ENCODE results near the gene TMEM219.
A peak's percentile ranks its signal among the peaks of the same experiment; 100 is the strongest.

TMEM219 gene

DNA sequence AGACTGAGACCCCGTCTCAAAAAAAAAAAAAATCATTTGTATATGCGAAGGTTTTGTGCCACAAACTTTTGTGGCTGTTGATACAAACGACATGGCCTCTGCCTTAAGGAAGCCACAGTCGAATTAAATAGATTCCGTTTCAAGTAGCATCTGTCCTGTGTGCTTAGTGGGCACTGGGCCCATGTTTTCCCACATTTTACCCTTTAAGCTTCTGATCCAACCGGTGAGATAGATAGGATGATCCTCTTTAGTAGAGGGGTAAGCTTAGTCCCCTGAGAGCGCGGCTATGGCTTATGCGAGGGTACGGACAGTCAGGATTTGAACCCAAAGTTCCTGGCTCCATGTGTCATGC lies 776 bp upstream of the TMEM219 start:
- H3F3A ChIP-seq (ENCODE audit: low read depth) = no peaks in the 10 kb centered on the region
- H3K4me1 ChIP-seq (ENCODE audit: insufficient read depth, low read length, poor library complexity, severe bottlenecking) = peaks cover 19% of the 10 kb centered on the region
- peak overlapping the region; percentile 93 for H2AFZ ChIP-seq (ENCODE audit: low read length)
- H3K79me2 ChIP-seq (ENCODE audit: insufficient read depth, low read length) = peaks cover 6% of the 10 kb centered on the region
- H3K4me2 ChIP-seq (ENCODE audit: low read depth, low read length, poor library complexity, severe bottlenecking) = peak overlapping the region; percentile 100
- no peaks in the 10 kb centered on the region for H3K27me3 ChIP-seq (ENCODE audit: insufficient read depth, low read length, poor library complexity, severe bottlenecking)
- peak overlapping the region; percentile 88 for H3K9ac ChIP-seq (ENCODE audit: low read depth, low read length, poor library complexity, severe bottlenecking)
- TF ChIP-seq EZH2phosphoT487 (IDR thresholded peaks at IDR 0.05; ENCODE audit: borderline replicate concordance) = no peak
- TF ChIP-seq, protein P1, sequence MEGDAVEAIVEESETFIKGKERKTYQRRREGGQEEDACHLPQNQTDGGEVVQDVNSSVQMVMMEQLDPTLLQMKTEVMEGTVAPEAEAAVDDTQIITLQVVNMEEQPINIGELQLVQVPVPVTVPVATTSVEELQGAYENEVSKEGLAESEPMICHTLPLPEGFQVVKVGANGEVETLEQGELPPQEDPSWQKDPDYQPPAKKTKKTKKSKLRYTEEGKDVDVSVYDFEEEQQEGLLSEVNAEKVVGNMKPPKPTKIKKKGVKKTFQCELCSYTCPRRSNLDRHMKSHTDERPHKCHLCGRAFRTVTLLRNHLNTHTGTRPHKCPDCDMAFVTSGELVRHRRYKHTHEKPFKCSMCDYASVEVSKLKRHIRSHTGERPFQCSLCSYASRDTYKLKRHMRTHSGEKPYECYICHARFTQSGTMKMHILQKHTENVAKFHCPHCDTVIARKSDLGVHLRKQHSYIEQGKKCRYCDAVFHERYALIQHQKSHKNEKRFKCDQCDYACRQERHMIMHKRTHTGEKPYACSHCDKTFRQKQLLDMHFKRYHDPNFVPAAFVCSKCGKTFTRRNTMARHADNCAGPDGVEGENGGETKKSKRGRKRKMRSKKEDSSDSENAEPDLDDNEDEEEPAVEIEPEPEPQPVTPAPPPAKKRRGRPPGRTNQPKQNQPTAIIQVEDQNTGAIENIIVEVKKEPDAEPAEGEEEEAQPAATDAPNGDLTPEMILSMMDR (conservative IDR thresholded peaks at IDR 0.05; ENCODE audit: low read length) = no peak
- no peaks in the 10 kb centered on the region for H4K20me1 ChIP-seq (ENCODE audit: insufficient read depth, low read length, poor library complexity, severe bottlenecking)
- no peaks in the 10 kb centered on the region for H3K9me3 ChIP-seq (ENCODE audit: insufficient read depth, low read depth, low read length)
- peak overlapping the region; percentile 85 for H3K4me3 ChIP-seq (ENCODE audit: low read length, poor library complexity, severe bottlenecking)
- H3K36me3 ChIP-seq (ENCODE audit: insufficient read depth, low read length) = no peaks in the 10 kb centered on the region
- H3K9me2 ChIP-seq (replicated peaks; ENCODE audit: low read depth, low read length) = no peaks in the 10 kb centered on the region

DNA sequence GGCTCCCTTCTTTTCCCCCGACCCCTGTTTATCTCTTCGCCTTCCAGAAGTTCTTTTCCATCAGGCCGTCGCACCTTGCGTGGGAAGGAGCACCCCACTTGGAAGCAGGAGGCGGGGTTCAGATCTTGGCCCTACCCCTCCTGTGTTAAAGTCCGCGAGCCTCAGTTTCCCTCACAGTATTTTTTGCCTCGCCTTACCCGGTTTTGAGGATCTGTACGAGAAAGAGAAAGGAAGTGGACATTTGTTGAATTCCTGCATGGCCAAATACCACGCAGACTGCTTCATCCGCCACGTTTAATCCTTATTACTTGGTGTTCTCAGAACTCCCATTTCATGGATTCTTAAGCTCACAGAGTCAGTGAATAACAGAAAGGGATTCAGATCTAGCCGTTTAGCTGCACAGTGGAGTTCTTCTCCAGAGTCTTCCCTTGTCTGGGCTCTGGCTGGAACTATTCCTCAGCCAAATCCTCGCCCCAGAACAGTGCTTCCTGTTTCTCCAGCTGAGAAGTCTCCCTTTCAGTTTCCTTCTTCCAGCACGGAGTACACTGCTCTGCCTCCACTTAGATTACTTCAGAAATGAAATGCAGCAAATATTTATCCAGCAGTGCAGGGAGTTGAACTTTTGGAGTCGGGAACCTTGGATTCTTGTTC lies 590 bp downstream of the TMEM219 start:
- Histone ChIP-seq H3K27me3 (ENCODE audit: insufficient read depth, low read length, poor library complexity, severe bottlenecking) (no peaks in the 10 kb centered on the region), H3K4me3 (ENCODE audit: low read length, poor library complexity, severe bottlenecking) (peak overlapping the region; percentile 85), H3K9me3 (ENCODE audit: insufficient read depth, low read depth, low read length) (no peaks in the 10 kb centered on the region), H4K20me1 (ENCODE audit: insufficient read depth, low read length, poor library complexity, severe bottlenecking) (no peaks in the 10 kb centered on the region), H3K4me1 (ENCODE audit: insufficient read depth, low read length, poor library complexity, severe bottlenecking) (peaks cover 19% of the 10 kb centered on the region), H3K9me2 (replicated peaks; ENCODE audit: low read depth, low read length) (no peaks in the 10 kb centered on the region), H3K4me2 (ENCODE audit: low read depth, low read length, poor library complexity, severe bottlenecking) (peak overlapping the region; percentile 100), H3K9ac (ENCODE audit: low read depth, low read length, poor library complexity, severe bottlenecking) (peak overlapping the region; percentile 88), H3K36me3 (ENCODE audit: insufficient read depth, low read length) (no peaks in the 10 kb centered on the region), H3K79me2 (ENCODE audit: insufficient read depth, low read length) (peaks cover 6% of the 10 kb centered on the region), H3F3A (ENCODE audit: low read depth) (no peaks in the 10 kb centered on the region), H2AFZ (ENCODE audit: low read length) (peak overlapping the region; percentile 69)
- TF ChIP-seq EZH2phosphoT487 (IDR thresholded peaks at IDR 0.05; ENCODE audit: borderline replicate concordance) = no peak
- TF ChIP-seq, protein P1 (conservative IDR thresholded peaks at IDR 0.05; ENCODE audit: low read length) = no peak

DNA sequence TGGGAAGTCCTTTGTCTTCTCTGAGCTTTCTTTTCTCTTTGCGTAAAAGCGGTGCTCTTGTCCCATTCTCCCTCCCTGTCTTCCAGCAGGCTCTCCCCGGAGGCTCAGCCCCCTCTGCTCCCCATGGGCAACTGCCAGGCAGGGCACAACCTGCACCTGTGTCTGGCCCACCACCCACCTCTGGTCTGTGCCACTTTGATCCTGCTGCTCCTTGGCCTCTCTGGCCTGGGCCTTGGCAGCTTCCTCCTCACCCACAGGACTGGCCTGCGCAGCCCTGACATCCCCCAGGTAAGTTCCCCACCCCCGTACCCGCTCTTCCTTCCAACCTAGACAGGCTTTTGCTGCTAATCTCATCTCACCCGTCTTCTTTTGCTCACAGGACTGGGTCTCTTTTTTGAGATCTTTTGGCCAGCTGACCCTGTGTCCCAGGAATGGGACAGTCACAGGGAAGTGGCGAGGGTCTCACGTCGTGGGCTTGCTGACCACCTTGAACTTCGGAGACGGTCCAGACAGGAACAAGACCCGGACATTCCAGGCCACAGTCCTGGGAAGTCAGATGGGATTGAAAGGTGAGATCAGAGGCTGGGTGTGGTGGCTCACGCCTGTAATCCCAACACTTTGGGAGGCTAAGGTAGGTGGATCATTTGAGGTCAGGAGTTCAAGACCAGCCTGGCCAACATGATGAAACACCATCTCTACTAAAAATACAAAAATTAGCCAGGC lies 1.3 kb downstream of the TMEM219 start:
- Histone ChIP-seq H3K4me1 (ENCODE audit: insufficient read depth, low read length, poor library complexity, severe bottlenecking) (peaks cover 19% of the 10 kb centered on the region), H3K9me3 (ENCODE audit: insufficient read depth, low read depth, low read length) (no peaks in the 10 kb centered on the region), H3K36me3 (ENCODE audit: insufficient read depth, low read length) (0 out of 2 replicates have a peak, but pooled peaks cover 3% of the 10 kb centered on the region), H3K9me2 (replicated peaks; ENCODE audit: low read depth, low read length) (no peaks in the 10 kb centered on the region), H3K79me2 (ENCODE audit: insufficient read depth, low read length) (peaks cover 6% of the 10 kb centered on the region), H3K27me3 (ENCODE audit: insufficient read depth, low read length, poor library complexity, severe bottlenecking) (no peaks in the 10 kb centered on the region), H3K9ac (ENCODE audit: low read depth, low read length, poor library complexity, severe bottlenecking) (peak overlapping the region; percentile 88), H3K4me2 (ENCODE audit: low read depth, low read length, poor library complexity, severe bottlenecking) (peak overlapping the region; percentile 100), H3K4me3 (ENCODE audit: low read length, poor library complexity, severe bottlenecking) (peak overlapping the region; percentile 85), H4K20me1 (ENCODE audit: insufficient read depth, low read length, poor library complexity, severe bottlenecking) (no peaks in the 10 kb centered on the region), H2AFZ (ENCODE audit: low read length) (no peak overlapping the region), H3F3A (ENCODE audit: low read depth) (no peaks in the 10 kb centered on the region)
- TF ChIP-seq, protein P1 (conservative IDR thresholded peaks at IDR 0.05; ENCODE audit: low read length) = no peak
- TF ChIP-seq EZH2phosphoT487 (IDR thresholded peaks at IDR 0.05; ENCODE audit: borderline replicate concordance) = no peak

Measured in Loucy (cell line).